B cell (primary cell): ENCODE results near the gene AKT3. TPM values are rescaled to one million over a fixed set of nuclear protein-coding genes. Genes with fewer than 3 reads are reported as not detected.

Experiments
- ATAC-seq: fragments of 200-7000 bp; cut with Tn5 transposase; one replicate; pipeline ENCODE4 v1.10.0; 2021; ENCODE audit warnings: low read depth, mild to moderate bottlenecking, moderate number of reproducible peaks, moderate library complexity
- CTCF ChIA-PET: fragments of 350-600 bp; sonication (Branson Sonifier 250); formaldehyde crosslinking; loops from one replicate; lab custom pipeline; 2021; ENCODE audit warnings: antibody characterized with exemption, inconsistent platforms; lab: Charles Lee
- POLR2A ChIA-PET: fragments of 350-600 bp; sonication (Branson Sonifier 250); formaldehyde crosslinking; loops from one replicate; lab custom pipeline; 2021; ENCODE audit warnings: antibody characterized with exemption; lab: Charles Lee
- DNase-seq: peaks from one replicate; pipeline ENCODE4 v3.0.0; 2013
- H2AFZ ChIP-seq: 2 replicates; pipeline ENCODE4 v1.6.1; 2012; ENCODE audit warnings: mild to moderate bottlenecking, low read depth, low read length; ENCODE audit not compliant: insufficient read depth, poor library complexity, severe bottlenecking
- H3K27ac ChIP-seq, 2 donors: 1 replicate in 1 of 2; 2 replicates in 1 of 2; pipeline ENCODE4 v1.5.1; 2012 to 2013; ENCODE audit warnings: low read length in 2 of 2, mild to moderate bottlenecking in 2 of 2, moderate library complexity in 1 of 2
- H3K27me3 ChIP-seq, 4 experiments: fragments of 200-600 bp in 1 of 4; sonication (generic) in 1 of 4; replicated peaks in 1 of 4; 1 replicate in 2 of 4; 2 replicates in 2 of 4; pipeline versions ENCODE4 v1.6.1 to v1.7.0; 2013 to 2016; ENCODE audit warnings: low read length in 3 of 4, mild to moderate bottlenecking in 2 of 4, mixed read lengths in 1 of 4, moderate library complexity in 1 of 4; ENCODE audit not compliant: insufficient read depth in 4 of 4, control insufficient read depth in 3 of 4; ENCODE audit errors: control extremely low read depth in 1 of 4
- H3K36me3 ChIP-seq, 2 experiments: replicated peaks in 1 of 2; 1 replicate in 1 of 2; 2 replicates in 1 of 2; pipeline versions ENCODE4 v1.6.1 to v1.7.1; 2013; ENCODE audit warnings: low read length in 1 of 2; ENCODE audit not compliant: insufficient read depth in 2 of 2, control insufficient read depth in 1 of 2; ENCODE audit errors: control extremely low read depth in 1 of 2, extremely low read depth in 1 of 2
- H3K4me1 ChIP-seq, 2 donors: fragments of 200-600 bp in 1 of 2; sonication (generic) in 1 of 2; 1 replicate in 1 of 2; 2 replicates in 1 of 2; pipeline versions ENCODE4 v1.5.1 to v1.6.1; 2013 to 2017; ENCODE audit warnings: low read length in 2 of 2; ENCODE audit not compliant: control insufficient read depth in 2 of 2, insufficient read depth in 2 of 2
- H3K4me2 ChIP-seq: replicated peaks from 2 replicates; pipeline ENCODE3; 2012; ENCODE audit warnings: mild to moderate bottlenecking, low read depth, low read length; ENCODE audit not compliant: poor library complexity, severe bottlenecking
- H3K4me3 ChIP-seq, 5 experiments: fragments of 200-600 bp in 1 of 5; sonication (generic) in 1 of 5; 1 replicate in 3 of 5; 2 replicates in 2 of 5; pipeline versions ENCODE4 v1.5.1 to v1.7.0; 2011 to 2016; ENCODE audit warnings: low read length in 4 of 5, mild to moderate bottlenecking in 4 of 5, low read depth in 2 of 5, control low read depth in 1 of 5, moderate library complexity in 1 of 5; ENCODE audit not compliant: insufficient read depth in 1 of 5; ENCODE audit errors: control extremely low read depth in 1 of 5, extremely low read depth in 1 of 5
- H3K79me2 ChIP-seq: fragments of 200-600 bp; sonication (generic); one replicate; pipeline ENCODE4 v1.6.0; 2016; ENCODE audit warnings: low read length; ENCODE audit not compliant: control insufficient read depth, insufficient read depth
- H3K9ac ChIP-seq: fragments of 200-600 bp; sonication (generic); 2 replicates; pipeline ENCODE4 v1.6.1; 2017; ENCODE audit warnings: mild to moderate bottlenecking, low read length, moderate library complexity
- H3K9me3 ChIP-seq, 3 donors: one replicate each; pipeline versions ENCODE4 v1.6.1 to v1.7.1; 2013; ENCODE audit warnings: low read length in 2 of 3; ENCODE audit not compliant: control insufficient read depth in 2 of 3, insufficient read depth in 1 of 3; ENCODE audit errors: control extremely low read depth in 1 of 3
- H4K20me1 ChIP-seq: 2 replicates; pipeline ENCODE4 v1.6.0; 2012; ENCODE audit warnings: mild to moderate bottlenecking, low read length; ENCODE audit not compliant: insufficient read depth, control insufficient read depth, poor library complexity, severe bottlenecking
- H3K27ac Mint-ChIP-seq: one replicate; pipeline ENCODE4 v1.8.0; 2021; ENCODE audit warnings: mixed read lengths
- H3K27me3 Mint-ChIP-seq: one replicate; pipeline ENCODE4 v1.8.0; 2021; ENCODE audit warnings: mixed read lengths
- H3K4me1 Mint-ChIP-seq: one replicate; pipeline ENCODE4 v1.8.0; 2021; ENCODE audit warnings: mixed read lengths
- H3K4me3 Mint-ChIP-seq: one replicate; pipeline ENCODE4 v1.8.0; 2021; ENCODE audit warnings: mixed read lengths
- H3K9me3 Mint-ChIP-seq: one replicate; pipeline ENCODE4 v1.8.0; 2022; ENCODE audit warnings: mixed read lengths; ENCODE audit not compliant: insufficient read depth
- EZH2 ChIP-seq: IDR thresholded peaks from 2 replicates; pipeline ENCODE4 v1.6.1; 2012; ENCODE audit warnings: borderline replicate concordance, low read depth, mild to moderate bottlenecking, moderate library complexity, low read length; ENCODE audit not compliant: insufficient read depth, poor library complexity, severe bottlenecking
- WGBS: methylation state at CpG from one replicate; pipeline ENCODE4 v1.1.5; 2013; ENCODE audit warnings: missing lambda C conversion rate; ENCODE audit not compliant: insufficient coverage; 5-methylcytosine and 5-hydroxymethylcytosine counted together
- intact Hi-C: fragments of 100-400 bp; cut with micrococcal nuclease; formaldehyde crosslinking; loops from one replicate; pipeline ENCODE4 v1.10.0; 2022
- polyA plus RNA-seq: library from polyadenylated mRNA; depleted of rRNA; stranded (reverse); fragments of >200 nt; gene quantifications from 2 replicates; pipeline ENCODE4 v1.2.3, GENCODE V29; 2012
- total RNA-seq, 2 donors: library from RNA; stranded (reverse); fragments of 120-200 nt in 1 of 2; gene quantifications; 1 replicate in 1 of 2; 2 replicates in 1 of 2; pipeline versions ENCODE4 v1.2.3 to v1.2.4, GENCODE V29; 2013 to 2022
- TF ChIP-seq, protein P1 (sequence below): fragments of 200-600 bp; IDR thresholded peaks from one replicate; pipeline ENCODE4 v1.8.0; 2022; ENCODE audit warnings: antibody characterized with exemption, mild to moderate bottlenecking

The AKT3 gene
- total and polyA plus RNA-seq, 2 donors (not counting 1 experiment from before 2014, with no cell fraction given): 4.4 to 148 TPM

DNA sequence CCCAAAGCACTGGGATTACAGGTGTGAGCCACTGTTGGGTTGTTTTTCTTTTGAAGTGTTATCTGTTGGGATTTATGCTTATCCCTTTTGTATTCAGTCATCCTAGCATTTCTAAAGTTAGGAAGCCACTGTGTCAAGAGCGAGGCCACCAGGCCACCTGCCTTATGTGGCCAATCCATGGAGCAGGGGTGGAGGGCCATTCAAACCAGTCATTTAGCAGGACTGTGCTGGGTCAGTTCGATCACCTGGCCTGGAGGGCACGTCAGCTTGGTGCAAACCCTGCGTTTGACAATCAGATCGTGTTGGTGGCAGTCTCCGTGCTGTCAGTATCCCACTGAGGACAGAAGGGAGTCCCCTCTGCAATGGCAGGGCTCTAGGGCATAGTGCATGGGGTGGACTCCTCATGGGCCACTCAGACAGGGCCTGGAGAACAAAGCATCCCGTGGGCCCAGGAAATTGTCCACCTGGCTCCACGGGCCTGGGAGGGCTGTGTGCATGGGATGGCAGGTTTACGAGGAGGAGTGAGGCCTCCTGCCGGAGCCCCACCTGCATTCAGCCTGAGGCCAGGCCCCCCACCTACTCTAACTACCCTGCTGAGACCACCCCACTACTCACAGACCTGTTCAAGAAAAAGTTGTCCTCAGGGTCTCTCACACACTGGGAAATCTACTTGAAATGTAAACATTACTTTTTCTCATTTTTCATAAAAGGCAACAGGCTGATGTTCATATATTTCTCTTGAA is 351.9 kb downstream of the AKT3 start:
- Histone ChIP-seq H3K27ac (no peak overlapping the region), H3K4me1 (peaks cover 9 to 12% of the 10 kb centered on the region in 2 donors), H3K9me3 (no peaks in the 10 kb centered on the region), H3K4me3 (no peak overlapping the region), H3K9ac (no peak overlapping the region), H2AFZ (no peak overlapping the region), H3K4me2 (no peak overlapping the region), H3K27me3 (no peaks in the 10 kb centered on the region), H4K20me1 (no peaks in the 10 kb centered on the region), H3K36me3 (peaks cover 4 to 5% of the 10 kb centered on the region in 2 experiments), H3K79me2 (no peaks in the 10 kb centered on the region)
- CTCF ChIA-PET: no interaction called here
- no peaks in the 10 kb centered on the region for H3K27me3 Mint-ChIP-seq
- TF ChIP-seq, protein P1, sequence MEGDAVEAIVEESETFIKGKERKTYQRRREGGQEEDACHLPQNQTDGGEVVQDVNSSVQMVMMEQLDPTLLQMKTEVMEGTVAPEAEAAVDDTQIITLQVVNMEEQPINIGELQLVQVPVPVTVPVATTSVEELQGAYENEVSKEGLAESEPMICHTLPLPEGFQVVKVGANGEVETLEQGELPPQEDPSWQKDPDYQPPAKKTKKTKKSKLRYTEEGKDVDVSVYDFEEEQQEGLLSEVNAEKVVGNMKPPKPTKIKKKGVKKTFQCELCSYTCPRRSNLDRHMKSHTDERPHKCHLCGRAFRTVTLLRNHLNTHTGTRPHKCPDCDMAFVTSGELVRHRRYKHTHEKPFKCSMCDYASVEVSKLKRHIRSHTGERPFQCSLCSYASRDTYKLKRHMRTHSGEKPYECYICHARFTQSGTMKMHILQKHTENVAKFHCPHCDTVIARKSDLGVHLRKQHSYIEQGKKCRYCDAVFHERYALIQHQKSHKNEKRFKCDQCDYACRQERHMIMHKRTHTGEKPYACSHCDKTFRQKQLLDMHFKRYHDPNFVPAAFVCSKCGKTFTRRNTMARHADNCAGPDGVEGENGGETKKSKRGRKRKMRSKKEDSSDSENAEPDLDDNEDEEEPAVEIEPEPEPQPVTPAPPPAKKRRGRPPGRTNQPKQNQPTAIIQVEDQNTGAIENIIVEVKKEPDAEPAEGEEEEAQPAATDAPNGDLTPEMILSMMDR: no peak
- TF ChIP-seq EZH2: no peak
- ATAC-seq: no peak
- peaks cover 8% of the 10 kb centered on the region for H3K4me1 Mint-ChIP-seq
- H3K4me3 Mint-ChIP-seq: no peak overlapping the region
- DNase-seq: no peak
- H3K27ac Mint-ChIP-seq: no peak overlapping the region
- intact Hi-C loops: no loop called here
- POLR2A ChIA-PET: no interaction called here
- H3K9me3 Mint-ChIP-seq: no peaks in the 10 kb centered on the region
- WGBS: 98% methylated on average over 10 of the region's 10 CpGs

DNA sequence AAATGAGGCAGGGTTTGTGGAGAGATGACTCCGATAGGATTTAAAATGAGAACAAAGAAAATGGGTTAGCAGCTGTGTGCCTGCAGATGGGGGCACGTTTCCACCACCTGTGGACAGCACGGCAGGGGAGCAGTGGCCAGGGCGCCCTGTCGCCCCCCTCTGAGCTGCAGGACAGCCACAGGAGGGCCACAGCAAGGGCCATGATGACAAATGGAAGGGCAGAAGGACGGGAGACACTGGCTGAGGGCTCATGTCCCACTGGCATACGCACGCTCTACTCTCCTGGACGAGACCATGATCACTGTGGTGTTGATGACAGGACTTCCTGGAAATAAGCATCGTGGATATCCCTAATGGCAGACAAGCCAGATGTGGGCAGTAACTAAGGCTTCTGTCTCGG is 353.2 kb downstream of the AKT3 start:
- H3K27ac ChIP-seq: no peak overlapping the region
- H2AFZ ChIP-seq: no peak overlapping the region
- TF ChIP-seq, protein P1: no peak
- no peak for TF ChIP-seq EZH2

More for the DNA sequence above, 353.2 kb downstream of the AKT3 start:
- ATAC-seq (no peak), DNase-seq (no peak)
- Histone ChIP-seq H3K36me3 (peaks cover 4% of the 10 kb centered on the region in 2 experiments), H3K4me2 (no peak overlapping the region), H3K9me3 (peaks cover 0 to 3% (median 0%) of the 10 kb centered on the region in 3 donors), H3K79me2 (no peaks in the 10 kb centered on the region), H4K20me1 (no peaks in the 10 kb centered on the region), H3K27me3 (no peaks in the 10 kb centered on the region), H3K9ac (no peak overlapping the region), H3K4me1 (peaks cover 9 to 12% of the 10 kb centered on the region in 2 donors), H3K4me3 (no peak overlapping the region)
- ChIA-PET POLR2A (no interaction called here), CTCF (no interaction called here)
- WGBS: 97% methylated on average over 11 of the region's 11 CpGs
- H3K4me1 Mint-ChIP-seq: peaks cover 8% of the 10 kb centered on the region
- H3K27ac Mint-ChIP-seq: no peak overlapping the region
- H3K27me3 Mint-ChIP-seq: no peaks in the 10 kb centered on the region
- intact Hi-C loops: no loop called here
- no peak overlapping the region for H3K4me3 Mint-ChIP-seq
- H3K9me3 Mint-ChIP-seq: no peaks in the 10 kb centered on the region
